Activated naive CD4-positive, alpha-beta T cell treated with Interleukin-2 at 50 U/mL for 16 hours (primary cell): Measurements from ENCODE around the gene TEF.
A peak's percentile ranks its signal among the peaks of the same experiment; 100 is the strongest.
"Not testable (repeated sequence)": the region's sequence is repeated elsewhere in the genome, so short reads cannot be mapped to it uniquely, and the experiment has no call there.

Experiments
- DNase-seq: peaks from one replicate; pipeline ENCODE4 v3.0.0-alpha.2; 2020

TEF gene

GRCh38 chr22:41384128-41384527, 2.4 kb downstream of the TEF start:
- no peak for DNase-seq

GRCh38 chr22:41387341-41387740, 5.6 kb downstream of the TEF start:
- DNase-seq = no peak

- DNase-seq = no peak
Observed at GRCh38 chr22:41394012-41394356, 12.2 kb downstream of the TEF start.

- no peak for DNase-seq
Observed at GRCh38 chr22:41395531-41396240, 13.9 kb downstream of the TEF start.

- DNase-seq = no peak
Observed at GRCh38 chr22:41397143-41397811, 15.5 kb downstream of the TEF start.

GRCh38 chr22:41398921-41399320, 17.2 kb downstream of the TEF start:
- DNase-seq = no peak

- DNase-seq = no peak
Observed at GRCh38 chr22:41401781-41402648, 20.3 kb downstream of the TEF start.

GRCh38 chr22:41402851-41403250, 21.1 kb downstream of the TEF start:
- DNase-seq = not testable (repeated sequence)

- DNase-seq = peak; percentile 85
Observed at GRCh38 chr22:41403532-41404318, 22.0 kb downstream of the TEF start.

- peak; percentile 50 for DNase-seq
Observed at GRCh38 chr22:41405588-41405987, 23.8 kb downstream of the TEF start.

- no peak for DNase-seq
Observed at GRCh38 chr22:41406410-41406809, 24.7 kb downstream of the TEF start.

GRCh38 chr22:41407433-41407832, 25.7 kb downstream of the TEF start:
- no peak for DNase-seq

GRCh38 chr22:41408665-41409064, 26.9 kb downstream of the TEF start:
- no peak for DNase-seq

- no peak for DNase-seq
Observed at GRCh38 chr22:41410311-41410751, 28.6 kb downstream of the TEF start.

- DNase-seq = no peak
Observed at GRCh38 chr22:41411021-41411851, 29.5 kb downstream of the TEF start.

- no peak for DNase-seq
Observed at GRCh38 chr22:41415554-41415953, 33.8 kb downstream of the TEF start.

GRCh38 chr22:41417622-41418390, 36.1 kb downstream of the TEF start:
- no peak for DNase-seq

GRCh38 chr22:41418717-41419116, 37.0 kb downstream of the TEF start:
- DNase-seq = no peak

GRCh38 chr22:41425660-41426365, 44.1 kb downstream of the TEF start:
- DNase-seq = peak; percentile 44

GRCh38 chr22:41429232-41429950, 47.6 kb downstream of the TEF start:
- no peak for DNase-seq
